C4-2B (cell line): ENCODE data around the gene PEX12.

ENCODE experiments used
- H3K27ac ChIP-seq: fragments of 450-650 bp; 2 replicates; pipeline ENCODE4 v1.5.1; 2017
- ZFX ChIP-seq: fragments of 450-650 bp; IDR thresholded peaks from 2 replicates; pipeline ENCODE4 v1.6.1; 2017
- TF ChIP-seq, protein P1 (sequence below): fragments of 450-650 bp; conservative IDR thresholded peaks from 2 replicates; pipeline ENCODE4 v1.5.1; 2017; ENCODE audit warnings: mild to moderate bottlenecking

The PEX12 gene

GRCh38 chr17:35588196-35588920 is 10.0 kb upstream of the PEX12 start:
- H3K27ac ChIP-seq: peak overlapping the region; percentile 85
- TF ChIP-seq ZFX: no peak
- TF ChIP-seq, protein P1, sequence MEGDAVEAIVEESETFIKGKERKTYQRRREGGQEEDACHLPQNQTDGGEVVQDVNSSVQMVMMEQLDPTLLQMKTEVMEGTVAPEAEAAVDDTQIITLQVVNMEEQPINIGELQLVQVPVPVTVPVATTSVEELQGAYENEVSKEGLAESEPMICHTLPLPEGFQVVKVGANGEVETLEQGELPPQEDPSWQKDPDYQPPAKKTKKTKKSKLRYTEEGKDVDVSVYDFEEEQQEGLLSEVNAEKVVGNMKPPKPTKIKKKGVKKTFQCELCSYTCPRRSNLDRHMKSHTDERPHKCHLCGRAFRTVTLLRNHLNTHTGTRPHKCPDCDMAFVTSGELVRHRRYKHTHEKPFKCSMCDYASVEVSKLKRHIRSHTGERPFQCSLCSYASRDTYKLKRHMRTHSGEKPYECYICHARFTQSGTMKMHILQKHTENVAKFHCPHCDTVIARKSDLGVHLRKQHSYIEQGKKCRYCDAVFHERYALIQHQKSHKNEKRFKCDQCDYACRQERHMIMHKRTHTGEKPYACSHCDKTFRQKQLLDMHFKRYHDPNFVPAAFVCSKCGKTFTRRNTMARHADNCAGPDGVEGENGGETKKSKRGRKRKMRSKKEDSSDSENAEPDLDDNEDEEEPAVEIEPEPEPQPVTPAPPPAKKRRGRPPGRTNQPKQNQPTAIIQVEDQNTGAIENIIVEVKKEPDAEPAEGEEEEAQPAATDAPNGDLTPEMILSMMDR: no peak

DNA sequence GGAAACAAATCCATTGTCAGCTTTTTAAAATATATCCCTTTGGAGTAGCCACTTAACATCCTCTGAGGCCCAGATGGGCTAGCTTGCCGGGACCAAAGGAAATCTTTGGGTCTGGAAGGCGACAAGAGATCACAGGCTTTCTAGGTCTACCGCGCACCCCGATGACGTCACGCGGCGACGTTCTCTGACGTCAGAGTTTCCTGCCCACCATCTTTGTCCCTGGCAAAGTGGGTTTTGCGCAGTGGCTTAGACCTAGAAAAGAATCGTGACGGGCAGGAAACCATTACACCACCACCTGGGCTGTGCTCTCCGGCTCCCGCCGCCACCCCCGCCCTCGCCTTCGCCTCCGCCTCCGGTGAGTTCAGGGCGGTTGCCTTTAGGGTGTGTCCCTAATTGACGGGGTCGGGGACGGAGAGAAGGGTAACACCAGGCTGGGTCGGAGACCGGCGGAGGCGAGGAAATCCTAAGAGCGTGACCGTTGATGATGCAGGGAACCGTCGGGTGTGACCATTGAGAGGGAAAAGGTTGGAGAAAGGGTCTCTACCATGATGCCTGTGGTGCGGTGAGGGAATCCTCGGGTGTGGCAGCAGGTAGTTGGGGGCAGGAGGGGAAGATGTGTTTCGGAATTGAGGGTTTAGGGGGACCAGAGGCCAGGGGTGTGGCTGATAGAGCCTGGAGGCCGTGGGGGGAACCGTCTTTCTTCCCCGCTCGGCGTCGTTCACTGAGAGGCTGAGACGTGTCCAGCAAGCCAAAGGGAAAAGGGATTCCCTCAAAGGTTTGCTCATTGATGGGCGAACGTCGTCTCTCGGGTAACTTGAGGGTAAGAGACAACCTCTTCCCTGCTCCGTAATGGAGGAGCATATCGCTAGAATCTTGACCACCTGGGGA is 8.9 kb upstream of the PEX12 start, which contains the start of gene AP2B1:
Gene AP2B1 (plus strand): TSS at position 249 of the 888 bp plus-strand sequence. CDS start 6,709 bp downstream, outside the sequence.
- TF ChIP-seq, protein P1: no peak
- TF ChIP-seq ZFX: no peak
- H3K27ac ChIP-seq: peak within 1 kb of the TSS; percentile 85

GRCh38 chr17:35586569-35587073 is 8.2 kb upstream of the PEX12 start:
- peak overlapping the region; percentile 85 for H3K27ac ChIP-seq

GRCh38 chr17:35584061-35584460 is 5.7 kb upstream of the PEX12 start:
- no peak overlapping the region for H3K27ac ChIP-seq
- TF ChIP-seq ZFX: no peak
- TF ChIP-seq, protein P1: no peak

More at GRCh38 chr17:35586569-35587073, 8.2 kb upstream of the PEX12 start:
- TF ChIP-seq ZFX: no peak
- TF ChIP-seq, protein P1: no peak

- H3K27ac ChIP-seq: peak overlapping the region; percentile 90
- TF ChIP-seq ZFX: peak; percentile 3; the same call in 1 of the 2 replicates
- TF ChIP-seq, protein P1: no peak
These were observed 610 bp upstream of the PEX12 start for GRCh38 chr17:35578929-35579432.

GRCh38 chr17:35577830-35578196 is 558 bp downstream of the PEX12 start:
- H3K27ac ChIP-seq: peak overlapping the region; percentile 90

More at GRCh38 chr17:35577830-35578196, 558 bp downstream of the PEX12 start:
- TF ChIP-seq ZFX: no peak
- TF ChIP-seq, protein P1: no peak
